CD4-positive, alpha-beta T cell treated with Interleukin-17A for 4 hours (primary cell): Measurements from ENCODE around the gene MX1.

Experiments used
- DNase-seq: peaks from one replicate; pipeline ENCODE4 v3.0.0-alpha.2; 2020; ENCODE audit warnings: mixed read lengths

The MX1 gene

GRCh38 chr21:41435706-41436105 is 9.7 kb downstream of the MX1 start:
- DNase-seq: no peak

- DNase-seq: no peak
Observed at GRCh38 chr21:41437729-41438128, 11.7 kb downstream of the MX1 start.

- no peak for DNase-seq
Observed at GRCh38 chr21:41438425-41439113, 12.5 kb downstream of the MX1 start.

GRCh38 chr21:41439248-41439647 is 13.2 kb downstream of the MX1 start:
- no peak for DNase-seq

GRCh38 chr21:41441546-41441945 is 15.5 kb downstream of the MX1 start:
- no peak for DNase-seq

- no peak for DNase-seq
Observed at GRCh38 chr21:41442481-41443186, 16.6 kb downstream of the MX1 start.

- DNase-seq: no peak
Observed at GRCh38 chr21:41443562-41443961, 17.5 kb downstream of the MX1 start.

GRCh38 chr21:41444703-41445464 is 18.8 kb downstream of the MX1 start:
- DNase-seq: no peak

GRCh38 chr21:41445465-41445862 is 19.4 kb downstream of the MX1 start:
- no peak for DNase-seq

- DNase-seq: no peak
Observed at GRCh38 chr21:41446586-41446985, 20.5 kb downstream of the MX1 start.

GRCh38 chr21:41447356-41447755 is 21.3 kb downstream of the MX1 start:
- DNase-seq: no peak

GRCh38 chr21:41449613-41450012 is 23.6 kb downstream of the MX1 start:
- DNase-seq: no peak

GRCh38 chr21:41451753-41452676 is 26.0 kb downstream of the MX1 start:
- no peak for DNase-seq

- no peak for DNase-seq
Observed at GRCh38 chr21:41453198-41453597, 27.2 kb downstream of the MX1 start.

- no peak for DNase-seq
Observed at GRCh38 chr21:41453761-41454160, 27.7 kb downstream of the MX1 start.

- no peak for DNase-seq
Observed at GRCh38 chr21:41458121-41458520, 32.1 kb downstream of the MX1 start.

- no peak for DNase-seq
Observed at GRCh38 chr21:41458559-41458958, 32.5 kb downstream of the MX1 start.

- no peak for DNase-seq
Observed at GRCh38 chr21:41459884-41460534, 34.0 kb downstream of the MX1 start.

GRCh38 chr21:41460578-41461527 is 34.8 kb downstream of the MX1 start:
- DNase-seq: peak; percentile 71

- no peak for DNase-seq
Observed at GRCh38 chr21:41465176-41465781, 39.2 kb downstream of the MX1 start.
